HL-60 (cell line): Measurements from ENCODE around the gene ZNF346.

Experiments used
- GABPA ChIP-seq: IDR thresholded peaks from 2 replicates; pipeline ENCODE4 v1.6.1; 2012; ENCODE audit warnings: low read depth
- POLR2AphosphoS5 ChIP-seq: IDR thresholded peaks from 2 replicates; pipeline ENCODE4 v1.6.1; 2012; ENCODE audit warnings: low read depth
- TF ChIP-seq, protein P1 (sequence below): IDR thresholded peaks from one replicate; pipeline ENCODE4 v1.5.1; 2011; ENCODE audit warnings: low read length, control low read depth, inconsistent platforms; ENCODE audit not compliant: insufficient read depth

DNA sequence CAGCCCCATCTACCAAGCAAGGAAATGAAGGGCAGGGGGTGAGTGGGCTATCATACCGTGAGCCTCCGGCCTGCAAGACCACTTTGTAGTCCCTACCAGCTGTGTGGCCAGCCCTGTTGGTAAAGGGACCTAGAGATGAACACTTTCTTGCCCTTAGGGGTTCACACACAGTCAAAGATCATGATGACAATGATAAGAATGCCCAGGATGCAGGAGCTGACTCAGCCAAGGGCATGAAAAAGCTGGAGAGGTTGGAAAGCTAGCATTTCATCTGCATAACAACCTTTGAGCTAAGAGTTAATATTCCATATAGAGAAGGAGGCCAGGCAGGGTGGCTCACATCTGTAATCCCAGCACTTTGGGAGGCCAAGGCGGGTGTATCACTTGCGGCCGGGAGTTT is 45.0 kb downstream of the ZNF346 start:
- TF ChIP-seq, protein P1, sequence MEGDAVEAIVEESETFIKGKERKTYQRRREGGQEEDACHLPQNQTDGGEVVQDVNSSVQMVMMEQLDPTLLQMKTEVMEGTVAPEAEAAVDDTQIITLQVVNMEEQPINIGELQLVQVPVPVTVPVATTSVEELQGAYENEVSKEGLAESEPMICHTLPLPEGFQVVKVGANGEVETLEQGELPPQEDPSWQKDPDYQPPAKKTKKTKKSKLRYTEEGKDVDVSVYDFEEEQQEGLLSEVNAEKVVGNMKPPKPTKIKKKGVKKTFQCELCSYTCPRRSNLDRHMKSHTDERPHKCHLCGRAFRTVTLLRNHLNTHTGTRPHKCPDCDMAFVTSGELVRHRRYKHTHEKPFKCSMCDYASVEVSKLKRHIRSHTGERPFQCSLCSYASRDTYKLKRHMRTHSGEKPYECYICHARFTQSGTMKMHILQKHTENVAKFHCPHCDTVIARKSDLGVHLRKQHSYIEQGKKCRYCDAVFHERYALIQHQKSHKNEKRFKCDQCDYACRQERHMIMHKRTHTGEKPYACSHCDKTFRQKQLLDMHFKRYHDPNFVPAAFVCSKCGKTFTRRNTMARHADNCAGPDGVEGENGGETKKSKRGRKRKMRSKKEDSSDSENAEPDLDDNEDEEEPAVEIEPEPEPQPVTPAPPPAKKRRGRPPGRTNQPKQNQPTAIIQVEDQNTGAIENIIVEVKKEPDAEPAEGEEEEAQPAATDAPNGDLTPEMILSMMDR, result no peak
- no peak for TF ChIP-seq POLR2AphosphoS5
- TF ChIP-seq GABPA, result no peak
